ENCODE data around the gene NPIPA5.
"Not testable (repeated sequence)": the region's sequence is repeated elsewhere in the genome, so short reads cannot be mapped to it uniquely, and the experiment has no call there.

DNA sequence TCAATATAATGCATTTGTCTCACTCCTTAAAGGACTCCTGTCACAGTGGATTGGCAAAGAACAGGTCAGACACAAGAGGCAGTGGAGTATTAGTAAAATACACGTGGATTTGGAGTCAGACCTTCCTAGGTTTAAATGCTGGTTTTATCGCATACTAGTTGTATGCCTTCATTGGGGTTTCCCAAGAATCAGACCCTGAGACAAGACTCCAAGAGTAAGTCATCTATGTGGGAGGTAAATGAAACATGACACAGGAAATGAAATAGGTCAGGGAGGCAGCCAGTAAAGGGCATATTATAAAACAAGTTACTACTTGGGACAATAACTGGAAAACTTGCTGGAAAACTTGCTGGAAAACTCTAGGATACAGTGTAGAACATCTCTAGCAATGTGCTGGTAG lies 56.9 kb downstream of the NPIPA5 start:
- TF ChIP-seq, protein P1, sequence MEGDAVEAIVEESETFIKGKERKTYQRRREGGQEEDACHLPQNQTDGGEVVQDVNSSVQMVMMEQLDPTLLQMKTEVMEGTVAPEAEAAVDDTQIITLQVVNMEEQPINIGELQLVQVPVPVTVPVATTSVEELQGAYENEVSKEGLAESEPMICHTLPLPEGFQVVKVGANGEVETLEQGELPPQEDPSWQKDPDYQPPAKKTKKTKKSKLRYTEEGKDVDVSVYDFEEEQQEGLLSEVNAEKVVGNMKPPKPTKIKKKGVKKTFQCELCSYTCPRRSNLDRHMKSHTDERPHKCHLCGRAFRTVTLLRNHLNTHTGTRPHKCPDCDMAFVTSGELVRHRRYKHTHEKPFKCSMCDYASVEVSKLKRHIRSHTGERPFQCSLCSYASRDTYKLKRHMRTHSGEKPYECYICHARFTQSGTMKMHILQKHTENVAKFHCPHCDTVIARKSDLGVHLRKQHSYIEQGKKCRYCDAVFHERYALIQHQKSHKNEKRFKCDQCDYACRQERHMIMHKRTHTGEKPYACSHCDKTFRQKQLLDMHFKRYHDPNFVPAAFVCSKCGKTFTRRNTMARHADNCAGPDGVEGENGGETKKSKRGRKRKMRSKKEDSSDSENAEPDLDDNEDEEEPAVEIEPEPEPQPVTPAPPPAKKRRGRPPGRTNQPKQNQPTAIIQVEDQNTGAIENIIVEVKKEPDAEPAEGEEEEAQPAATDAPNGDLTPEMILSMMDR (IDR thresholded peaks at IDR 0.05), result not testable (repeated sequence)
- not testable (repeated sequence) for TF ChIP-seq POLR2A (IDR thresholded peaks at IDR 0.05)
